HG02610 (cell line): ENCODE results near the gene CYTH1.

Experiments
- ATAC-seq: cut with Tn5 transposase; IDR thresholded peaks from one replicate; pipeline ENCODE4 v1.9.1; 2021; ENCODE audit warnings: mild to moderate bottlenecking, moderate library complexity; ENCODE audit not compliant: unreplicated experiment

Gene CYTH1

DNA sequence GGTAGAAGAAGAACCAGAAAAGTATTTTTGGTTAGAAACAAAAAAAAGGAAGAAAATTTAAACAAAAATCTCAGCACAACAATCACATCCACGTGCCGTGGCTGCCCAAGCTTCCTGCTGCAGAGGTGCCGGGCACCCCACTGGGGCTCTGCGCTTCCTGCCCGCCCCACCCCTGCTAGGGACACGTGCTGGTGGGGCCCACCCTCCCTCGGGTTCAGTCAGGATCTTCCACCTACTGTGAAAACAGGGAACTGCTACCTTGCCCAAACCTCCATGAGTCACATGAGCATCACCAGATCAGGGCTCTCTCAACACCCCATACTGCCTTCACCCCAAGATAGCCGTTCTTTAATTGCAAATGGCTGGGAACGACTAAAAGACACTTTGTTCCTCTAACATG lies 24.4 kb upstream of the CYTH1 start:
- ATAC-seq = no peak

DNA sequence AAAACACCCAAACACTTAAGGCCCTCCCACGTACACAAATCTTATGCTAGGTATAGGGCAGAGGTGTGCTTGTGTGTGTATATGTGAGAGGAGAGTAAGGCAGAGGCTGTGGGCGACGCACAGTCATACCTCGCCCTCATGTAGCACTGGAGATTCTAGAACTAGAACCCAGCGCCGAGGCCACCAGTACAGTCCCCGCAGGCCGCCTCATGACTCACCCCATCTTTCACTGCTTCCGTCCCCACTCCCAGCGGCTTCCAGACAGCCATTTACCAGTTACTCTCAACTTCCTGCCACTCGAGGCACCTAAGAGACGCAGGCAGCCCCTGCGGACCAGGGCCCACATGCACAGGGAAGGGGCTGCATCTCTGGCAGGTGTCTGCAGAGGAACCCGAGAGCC lies 23.2 kb upstream of the CYTH1 start:
- no peak for ATAC-seq

- no peak for ATAC-seq
Measured at GRCh38 chr17:78804777-78805176, 22.7 kb upstream of the CYTH1 start.

GRCh38 chr17:78803186-78803845 lies 21.2 kb upstream of the CYTH1 start:
- no peak for ATAC-seq

GRCh38 chr17:78802459-78802858 lies 20.4 kb upstream of the CYTH1 start:
- ATAC-seq = no peak

DNA sequence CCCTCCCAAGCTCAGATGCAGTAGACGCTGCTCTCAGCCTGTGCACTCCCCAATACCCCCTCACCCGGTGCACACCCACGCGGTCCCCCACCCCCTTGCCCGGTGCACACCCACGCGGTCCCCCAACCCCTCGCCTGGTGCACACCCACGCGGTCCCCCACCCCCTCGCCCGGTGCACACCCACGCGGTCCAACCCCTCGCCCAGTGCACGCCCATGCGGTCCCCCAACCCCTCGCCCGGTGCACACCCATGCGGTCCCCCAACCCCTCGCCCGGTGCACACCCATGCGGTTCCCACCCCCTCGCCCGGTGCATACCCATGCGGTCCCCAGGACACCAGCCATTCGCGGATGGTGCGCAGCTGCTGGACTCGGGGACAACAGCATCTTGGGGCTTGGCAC lies 19.9 kb upstream of the CYTH1 start:
- ATAC-seq = no peak

DNA sequence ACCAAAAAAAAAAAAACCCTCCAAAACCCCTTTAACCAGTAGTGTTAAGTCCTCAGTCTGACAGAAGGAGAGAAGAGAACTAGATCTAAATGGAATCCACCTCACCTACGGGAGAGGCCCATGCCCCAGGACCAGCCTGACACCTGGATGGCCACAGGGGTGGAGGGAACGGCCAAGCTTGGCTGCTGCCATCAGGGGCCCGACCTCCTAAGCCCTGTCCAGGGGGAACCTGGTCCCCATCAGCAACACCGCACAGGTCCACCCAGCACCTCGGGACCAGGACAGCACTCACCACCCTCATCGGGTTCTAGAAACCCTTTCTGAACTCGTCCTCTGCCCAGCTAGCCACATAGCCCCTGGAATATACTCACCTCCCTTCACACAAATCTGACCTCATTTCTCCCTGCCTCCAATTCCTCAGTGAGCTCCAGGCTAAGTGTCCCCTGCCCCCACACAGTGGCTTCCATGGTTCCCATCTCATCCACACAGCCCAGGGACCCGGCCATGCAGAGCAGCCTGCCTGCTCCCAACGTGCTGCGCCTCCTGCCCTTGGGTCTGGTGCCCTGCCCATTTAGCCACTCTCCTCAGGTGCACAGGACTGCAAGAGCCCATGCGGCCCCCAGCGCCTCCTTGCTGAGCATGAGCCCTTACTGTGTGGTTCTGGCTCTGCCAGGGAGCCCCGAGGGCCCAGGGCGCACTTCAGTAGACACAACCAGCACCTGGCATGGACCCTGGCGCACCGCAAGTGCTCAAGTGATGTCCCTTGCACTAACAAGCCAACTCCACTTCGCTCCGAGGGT lies 18.3 kb upstream of the CYTH1 start:
- ATAC-seq = no peak

GRCh38 chr17:78798695-78799559 lies 16.9 kb upstream of the CYTH1 start:
- ATAC-seq = no peak

DNA sequence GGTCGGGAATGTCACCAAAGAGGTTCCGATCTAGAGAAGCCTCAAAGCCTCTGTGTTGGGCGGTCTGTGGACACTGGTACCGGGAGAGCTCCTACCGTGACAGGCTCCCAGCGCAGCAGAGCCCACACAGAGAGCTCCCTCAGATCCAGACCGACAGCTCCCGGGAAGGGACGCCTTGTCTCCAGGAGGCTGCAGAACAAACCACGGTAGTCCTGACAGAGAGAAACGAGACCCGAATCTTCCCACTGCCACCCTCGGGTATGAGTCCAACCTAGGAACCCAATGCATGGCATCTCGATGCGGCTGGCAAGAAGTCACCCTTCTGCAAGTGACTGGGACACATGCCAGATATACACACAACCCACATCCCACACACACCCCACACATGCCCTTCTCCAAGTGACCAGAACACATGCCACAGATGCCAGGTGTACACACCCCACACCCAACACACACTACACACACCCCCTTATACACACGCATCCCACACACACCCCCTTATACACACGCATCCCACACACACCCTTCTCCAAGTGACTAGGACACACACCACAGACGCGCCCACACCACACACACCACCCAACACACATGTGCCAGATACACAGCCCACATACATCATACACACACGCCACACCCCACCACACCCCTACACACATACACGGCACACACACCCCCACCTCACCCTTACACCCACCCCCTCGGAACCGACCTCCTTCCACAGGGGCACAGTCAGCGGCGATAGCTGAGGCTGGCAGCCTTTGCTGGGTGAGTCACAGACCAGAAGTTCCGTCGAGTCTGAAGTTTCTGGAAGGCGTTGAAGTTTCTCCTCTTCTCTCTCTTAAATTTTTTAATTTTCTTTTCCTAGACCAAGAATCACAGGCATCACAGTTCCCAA lies 15.9 kb upstream of the CYTH1 start:
- no peak for ATAC-seq

GRCh38 chr17:78797213-78797612 lies 15.1 kb upstream of the CYTH1 start:
- ATAC-seq = no peak

- ATAC-seq = no peak
Measured at GRCh38 chr17:78796517-78796900, 14.4 kb upstream of the CYTH1 start.

GRCh38 chr17:78795861-78796516 lies 13.9 kb upstream of the CYTH1 start:
- ATAC-seq = no peak

- no peak for ATAC-seq
Measured at GRCh38 chr17:78794864-78795640, 13.0 kb upstream of the CYTH1 start.

DNA sequence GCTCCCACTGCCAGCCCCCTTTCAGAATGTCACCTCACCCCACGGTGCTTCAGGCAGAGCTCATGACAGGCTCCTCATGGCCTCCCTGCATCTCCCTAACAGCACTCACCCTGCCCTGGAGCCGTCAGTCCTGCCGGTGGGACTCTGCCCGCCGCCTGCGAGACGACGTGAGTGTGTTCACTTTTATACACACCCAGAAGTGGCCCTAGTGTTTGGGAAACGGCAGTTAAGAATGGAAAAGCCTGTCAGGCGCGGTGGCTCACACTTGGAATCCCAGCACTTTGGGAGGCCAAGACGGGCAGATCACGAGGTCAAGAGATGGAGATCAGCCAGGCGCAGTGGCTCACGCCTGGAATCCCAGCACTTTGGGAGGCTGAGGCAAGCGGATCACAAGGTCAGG lies 12.3 kb upstream of the CYTH1 start:
- no peak for ATAC-seq

DNA sequence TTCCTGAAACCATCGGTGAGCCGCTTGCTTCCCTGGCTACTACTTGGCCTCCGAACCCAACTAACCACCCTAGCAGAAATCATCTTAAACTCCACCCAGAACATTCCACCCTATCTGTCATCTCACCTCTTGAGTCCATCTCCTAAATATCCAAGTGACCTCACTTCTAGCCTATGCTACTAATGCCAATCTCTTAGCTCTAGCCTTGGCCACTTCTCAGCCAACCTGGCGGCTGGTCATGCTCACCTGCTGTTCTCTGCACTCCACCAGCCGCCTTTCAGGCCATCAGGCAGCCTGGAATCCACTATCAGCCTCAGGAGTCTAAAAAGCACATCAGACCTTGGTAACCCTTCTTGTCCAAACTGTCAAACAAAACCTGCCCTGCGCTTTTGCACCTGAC lies 11.9 kb upstream of the CYTH1 start:
- ATAC-seq = no peak

GRCh38 chr17:78793415-78793814 lies 11.3 kb upstream of the CYTH1 start:
- no peak for ATAC-seq

- no peak for ATAC-seq
Measured at GRCh38 chr17:78791840-78792709, 10.0 kb upstream of the CYTH1 start.

DNA sequence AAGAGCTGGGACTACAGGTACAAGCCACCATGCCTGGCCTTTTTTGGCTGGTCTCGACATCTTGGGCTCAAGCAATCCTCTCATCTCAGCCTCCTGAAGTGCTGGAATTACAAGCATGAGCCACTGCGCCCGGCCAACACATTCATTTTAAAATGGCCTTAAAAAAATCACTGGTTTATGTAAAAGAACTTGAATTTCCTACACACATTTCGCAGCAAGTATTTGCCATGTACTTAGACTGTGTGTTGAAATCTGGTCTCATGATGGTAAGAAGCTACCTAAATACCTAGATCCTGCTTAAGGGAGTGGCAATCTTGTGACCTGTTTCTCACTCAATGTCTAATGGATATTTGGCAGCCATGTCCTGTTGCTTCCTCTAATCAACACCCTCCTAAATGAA lies 8.5 kb upstream of the CYTH1 start:
- ATAC-seq = no peak
